Endothelial cell of umbilical vein (primary cell): ENCODE results near the gene TMEM185A. TPM values are rescaled to one million over a fixed set of nuclear protein-coding genes. Genes with fewer than 3 reads are reported as not detected.

Source experiments
- BruUV-seq: library from RNA; stranded (reverse); fragments of 400-500 nt; replicated peaks from 2 replicates; lab custom pipeline; 2021; lab: Mats Ljungman, UMichigan
- CTCF ChIA-PET: fragments of 300-600, 350-600 bp; sonication (Branson Sonifier 250); formaldehyde crosslinking; loops from one replicate; lab custom pipeline; 2021; ENCODE audit warnings: antibody characterized with exemption, inconsistent platforms; lab: Charles Lee
- POLR2A ChIA-PET: fragments of 300-600, 350-600 bp; sonication (Branson Sonifier 250); formaldehyde crosslinking; loops from one replicate; lab custom pipeline; 2021; ENCODE audit warnings: antibody characterized with exemption, inconsistent platforms; lab: Charles Lee
- DNase-seq: peaks from one replicate; pipeline ENCODE4 v3.0.0-alpha.2; 2011; ENCODE audit warnings: low read depth, low spot score
- FAIRE-seq: peaks from 2 replicates; lab custom pipeline; 2011; peaks lifted over from hg19 to GRCh38; lab: Jason Lieb, UNC
- H2AFZ ChIP-seq: 2 replicates; pipeline ENCODE4 v1.6.0; 2012; ENCODE audit warnings: low read depth, low read length, control low read depth, inconsistent platforms
- H3K27ac ChIP-seq: 2 replicates; pipeline ENCODE4 v1.5.1; 2011; ENCODE audit warnings: low read depth, mild to moderate bottlenecking, control low read depth, low read length, moderate library complexity; ENCODE audit not compliant: insufficient read depth
- H3K27me3 ChIP-seq, 2 experiments: 2 replicates each; pipeline versions ENCODE4 v1.6.0 to v1.6.1; 2011; ENCODE audit warnings: low read length in 2 of 2, mixed read lengths in 1 of 2; ENCODE audit not compliant: control insufficient read depth in 2 of 2, insufficient read depth in 2 of 2
- H3K36me3 ChIP-seq, 2 experiments: 2 replicates in 1 of 2; 3 replicates in 1 of 2; pipeline ENCODE4 v1.5.1; 2011; ENCODE audit warnings: low read length in 2 of 2, mild to moderate bottlenecking in 1 of 2, moderate library complexity in 1 of 2; ENCODE audit not compliant: control insufficient read depth in 2 of 2, insufficient read depth in 2 of 2; ENCODE audit errors: extremely low read depth in 1 of 2
- H3K4me1 ChIP-seq: 3 replicates; pipeline ENCODE4 v1.5.1; 2011; ENCODE audit warnings: mild to moderate bottlenecking, low read length; ENCODE audit not compliant: control insufficient read depth, insufficient read depth; ENCODE audit errors: extremely low read depth
- H3K4me2 ChIP-seq: 2 replicates; pipeline ENCODE4 v1.6.1; 2011; ENCODE audit warnings: low read length, control low read depth, mixed read lengths; ENCODE audit not compliant: insufficient read depth
- H3K4me3 ChIP-seq, 3 experiments: fragments of 200-600 bp in 1 of 3; sonication (generic), shearing (Covaris generic) in 1 of 3; replicated peaks in 1 of 3; 2 replicates each; pipeline ENCODE4 v1.5.1; 2011 to 2016; ENCODE audit warnings: control low read depth in 3 of 3, low read length in 3 of 3, mild to moderate bottlenecking in 2 of 3, inconsistent platforms in 1 of 3, low read depth in 1 of 3, moderate library complexity in 1 of 3; ENCODE audit not compliant: insufficient read depth in 1 of 3
- H3K79me2 ChIP-seq: 2 replicates; pipeline ENCODE4 v1.6.0; 2012; ENCODE audit warnings: low read length, inconsistent platforms; ENCODE audit not compliant: control insufficient read depth, insufficient read depth
- H3K9ac ChIP-seq: replicated peaks from 2 replicates; pipeline ENCODE3; 2011; ENCODE audit warnings: low read length, control low read depth; ENCODE audit not compliant: insufficient read depth; ENCODE audit errors: extremely low read depth
- H3K9me1 ChIP-seq: replicated peaks from 3 replicates; pipeline ENCODE4 v1.6.0; 2011; ENCODE audit warnings: mild to moderate bottlenecking, low read length; ENCODE audit not compliant: control insufficient read depth, insufficient read depth; ENCODE audit errors: extremely low read depth
- H3K9me3 ChIP-seq: replicated peaks from 2 replicates; pipeline ENCODE4 v1.5.1; 2012; ENCODE audit warnings: low read length, inconsistent platforms; ENCODE audit not compliant: control insufficient read depth, insufficient read depth
- H4K20me1 ChIP-seq: replicated peaks from 2 replicates; pipeline ENCODE3; 2011; ENCODE audit warnings: mild to moderate bottlenecking, low read length; ENCODE audit not compliant: control insufficient read depth, insufficient read depth; ENCODE audit errors: extremely low read depth
- CTCF ChIP-seq, 2 donors: IDR thresholded peaks; 1 replicate in 1 of 2; 2 replicates in 1 of 2; pipeline ENCODE4 v1.5.1; 2011; ENCODE audit warnings: low read length in 2 of 2, mild to moderate bottlenecking in 2 of 2, moderate library complexity in 2 of 2, control low read depth in 1 of 2, inconsistent platforms in 1 of 2, low read depth in 1 of 2; ENCODE audit not compliant: insufficient read depth in 1 of 2; ENCODE audit errors: extremely low read depth in 1 of 2
- EZH2 ChIP-seq: IDR thresholded peaks from 2 replicates; pipeline ENCODE4 v1.6.1; 2012; ENCODE audit warnings: borderline replicate concordance, low read depth, mild to moderate bottlenecking, moderate library complexity, low read length, inconsistent platforms; ENCODE audit not compliant: severe bottlenecking
- FOS ChIP-seq: IDR thresholded peaks from 2 replicates; pipeline ENCODE4 v1.6.1; 2011; ENCODE audit warnings: mild to moderate bottlenecking, low read length, moderate library complexity, borderline replicate concordance; ENCODE audit not compliant: insufficient read depth
- GATA2 ChIP-seq: IDR thresholded peaks from 2 replicates; pipeline ENCODE4 v1.7.0; 2011; ENCODE audit warnings: low read depth, mild to moderate bottlenecking, moderate library complexity, mixed read lengths, low read length; ENCODE audit not compliant: insufficient read length, insufficient read depth
- JUN ChIP-seq: IDR thresholded peaks from 2 replicates; pipeline ENCODE4 v1.6.1; 2011; ENCODE audit warnings: borderline replicate concordance, low read depth; ENCODE audit not compliant: insufficient read length, insufficient read depth
- MAX ChIP-seq: IDR thresholded peaks from 2 replicates; pipeline ENCODE4 v1.6.1; 2011; ENCODE audit not compliant: insufficient read depth, insufficient read length
- MYC ChIP-seq: IDR thresholded peaks from one replicate; pipeline ENCODE4 v1.6.1; 2011; ENCODE audit warnings: mild to moderate bottlenecking, low read depth, low read length
- POLR2A ChIP-seq: IDR thresholded peaks from 2 replicates; pipeline ENCODE4 v1.6.1; 2012; ENCODE audit warnings: low read depth, mild to moderate bottlenecking, control low read depth, low read length
- POLR2AphosphoS5 ChIP-seq: IDR thresholded peaks from 2 replicates; pipeline ENCODE4 v1.6.1; 2012; ENCODE audit warnings: low read depth, mild to moderate bottlenecking, control low read depth, low read length, moderate library complexity; ENCODE audit not compliant: insufficient read depth
- dilution Hi-C: fragments of 300-500 bp; cut with MboI; formaldehyde crosslinking; loops from one replicate; pipeline ENCODE4 v1.15.0; 2019; ENCODE audit warnings: low sequenced_read_pairs; ENCODE audit not compliant: extremely low pct_ligation_motif_present
- intact Hi-C: fragments of 100-400 bp; cut with micrococcal nuclease; formaldehyde crosslinking; loops from one replicate; pipeline ENCODE4 v1.10.0; 2022
- polyA plus RNA-seq, 4 experiments: library from polyadenylated mRNA; depleted of rRNA in 3 of 4; stranded (reverse) in 3 of 4; unstranded in 1 of 4; fragments of >200 nt; gene quantifications; 2 replicates each; pipeline versions ENCODE4 v1.2.1 to v1.2.3, GENCODE V29; 2011 to 2012; ENCODE audit warnings: missing spikeins in 1 of 4
- total RNA-seq: library from RNA; stranded (reverse); gene quantifications from 2 replicates; pipeline ENCODE4 v1.2.3, GENCODE V29; 2021

Gene TMEM185A
- total and polyA plus RNA-seq, 2 donors (not counting 3 experiments of a cell fraction or from before 2014, with no cell fraction given) = 16.9 to 29.7 TPM

- Histone ChIP-seq H3K36me3 (no peaks in the 10 kb centered on the region), H3K9ac (no peak overlapping the region), H3K9me3 (no peaks in the 10 kb centered on the region), H3K4me3 (no peak overlapping the region), H3K4me2 (no peak overlapping the region), H2AFZ (no peak overlapping the region), H3K9me1 (no peaks in the 10 kb centered on the region), H3K79me2 (no peaks in the 10 kb centered on the region), H4K20me1 (no peaks in the 10 kb centered on the region), H3K27me3 (no peaks in the 10 kb centered on the region), H3K27ac (no peak overlapping the region), H3K4me1 (no peaks in the 10 kb centered on the region)
- TF ChIP-seq JUN (no peak), MAX (no peak), FOS (no peak)
- DNase-seq (no peak), FAIRE-seq (no peak)
- BruUV-seq = no TSS peak
- ChIA-PET CTCF (no interaction called here), POLR2A (no interaction called here)
- intact Hi-C loops = no loop called here
- dilution Hi-C loops = no loop called here
Measured at GRCh38 chrX:149641432-149641831, 9.8 kb upstream of the TMEM185A start.

- intact Hi-C loops = no loop called here
- Histone ChIP-seq H3K27me3 (peaks cover 0 to 2% of the 10 kb centered on the region in 2 experiments), H3K9me3 (no peaks in the 10 kb centered on the region), H3K9me1 (no peaks in the 10 kb centered on the region), H3K4me1 (no peaks in the 10 kb centered on the region), H3K9ac (no peak overlapping the region), H3K79me2 (no peaks in the 10 kb centered on the region), H3K27ac (no peak overlapping the region), H3K4me3 (no peak overlapping the region), H2AFZ (no peak overlapping the region), H3K36me3 (no peaks in the 10 kb centered on the region), H3K4me2 (no peak overlapping the region), H4K20me1 (no peaks in the 10 kb centered on the region)
- dilution Hi-C loops = no loop called here
- no peak for TF ChIP-seq POLR2A
- no peak for TF ChIP-seq EZH2
- TF ChIP-seq MYC = no peak
- no peak for TF ChIP-seq JUN
- no peak for TF ChIP-seq POLR2AphosphoS5
- TF ChIP-seq FOS = no peak
- no peak for TF ChIP-seq MAX
- TF ChIP-seq GATA2 = no peak
- no peak for TF ChIP-seq CTCF (IDR thresholded peaks at IDR 0.05; ENCODE audit: extremely low read depth in 1 of 2, insufficient read depth in 1 of 2, low read depth in 1 of 2, low read length in 2 of 2)
- ChIA-PET CTCF (no interaction called here), POLR2A (no interaction called here)
- no peak for FAIRE-seq
- no peak for DNase-seq
- no TSS peak for BruUV-seq
Measured at GRCh38 chrX:149639568-149639967, 8.0 kb upstream of the TMEM185A start.
